ENCODE results near the gene IDH1.

DNA sequence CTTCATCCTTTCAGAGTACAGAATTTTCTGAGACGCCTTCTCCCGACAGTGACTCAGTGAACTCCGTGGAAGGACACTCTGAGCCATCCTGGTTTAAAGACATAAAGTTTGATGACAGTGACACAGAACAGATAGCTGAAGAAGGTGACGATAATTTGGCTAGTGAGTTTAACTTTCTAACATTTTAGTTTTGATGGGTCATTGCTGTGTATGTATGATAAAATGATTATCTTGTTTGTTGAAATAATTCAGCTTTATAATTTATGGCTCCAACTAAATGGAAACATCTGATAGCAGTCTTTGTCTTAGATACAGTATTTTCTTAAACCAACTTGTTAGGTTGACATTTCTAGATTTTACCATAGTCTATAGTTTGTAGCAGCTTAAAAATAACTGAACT is 49.3 kb upstream of the IDH1 start:
- TF ChIP-seq CTCF (IDR thresholded peaks at IDR 0.05) (no peak), POLR2A (IDR thresholded peaks at IDR 0.05) (no peak)

Data from Peyer's patch (tissue), 4 donors.